Esophagus squamous epithelium (tissue), 4 donors: ENCODE measurements around the gene IL34.

Experiments used
- POLR2A ChIP-seq, 4 donors: fragments of 450-650 bp; IDR thresholded peaks; one replicate each; pipeline ENCODE4 v1.6.1; 2017; ENCODE audit warnings: antibody characterized with exemption in 4 of 4, mild to moderate bottlenecking in 4 of 4, moderate library complexity in 3 of 4
- TF ChIP-seq, protein P1 (sequence below), 6 experiments: fragments of 450-650 bp in 4 of 6; fragments of 200-600 bp in 2 of 6; sonication (generic) in 2 of 6; IDR thresholded peaks; one replicate each; pipeline ENCODE4 v1.5.1; 2016 to 2019; ENCODE audit warnings: antibody characterized with exemption in 6 of 6, mild to moderate bottlenecking in 4 of 6, moderate library complexity in 4 of 6

DNA sequence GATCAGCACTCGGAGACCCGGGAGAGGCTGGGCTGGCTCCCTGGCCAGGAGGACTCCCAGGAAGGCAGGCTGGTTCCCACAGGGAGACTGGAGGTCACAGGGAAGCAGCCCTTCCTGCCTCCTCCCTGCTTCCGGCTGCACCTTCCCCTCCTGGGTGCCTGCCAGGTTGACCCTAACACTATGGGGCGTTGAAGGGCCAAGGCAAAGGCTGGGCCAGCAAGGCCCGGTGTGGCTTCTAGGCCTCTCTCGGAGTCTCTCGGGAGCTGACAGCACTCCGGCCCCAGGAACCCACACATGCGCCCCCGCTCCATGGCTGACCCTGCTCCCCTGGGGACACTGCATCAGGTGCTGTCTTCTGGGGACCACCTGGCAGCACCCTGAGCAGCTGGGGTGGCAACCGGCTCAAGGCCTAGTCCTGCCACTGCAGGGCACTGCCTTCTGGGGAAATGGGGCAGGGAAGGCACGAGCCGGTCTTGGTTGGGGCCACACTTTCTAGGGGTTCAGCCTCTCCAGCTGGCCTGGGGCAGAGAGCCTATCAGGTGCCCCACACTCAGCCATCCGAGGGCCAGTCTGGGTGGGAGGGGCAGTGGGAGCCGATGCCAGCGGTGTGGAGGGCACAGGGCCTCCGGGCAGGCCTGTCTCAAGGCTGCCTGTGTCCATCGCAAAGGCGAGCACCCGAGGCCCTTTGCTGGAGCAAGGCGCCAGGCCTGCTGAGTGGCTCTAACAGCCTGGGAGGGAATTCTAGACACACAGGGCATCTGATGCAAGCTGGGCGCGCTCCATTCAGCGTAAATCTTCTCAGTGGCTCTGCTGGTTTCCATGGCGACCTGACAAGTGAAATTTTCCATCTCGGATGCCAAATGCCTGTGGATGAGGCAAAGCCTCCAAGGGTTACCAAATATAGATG, 45.1 kb downstream of the IL34 start:
- TF ChIP-seq, protein P1, sequence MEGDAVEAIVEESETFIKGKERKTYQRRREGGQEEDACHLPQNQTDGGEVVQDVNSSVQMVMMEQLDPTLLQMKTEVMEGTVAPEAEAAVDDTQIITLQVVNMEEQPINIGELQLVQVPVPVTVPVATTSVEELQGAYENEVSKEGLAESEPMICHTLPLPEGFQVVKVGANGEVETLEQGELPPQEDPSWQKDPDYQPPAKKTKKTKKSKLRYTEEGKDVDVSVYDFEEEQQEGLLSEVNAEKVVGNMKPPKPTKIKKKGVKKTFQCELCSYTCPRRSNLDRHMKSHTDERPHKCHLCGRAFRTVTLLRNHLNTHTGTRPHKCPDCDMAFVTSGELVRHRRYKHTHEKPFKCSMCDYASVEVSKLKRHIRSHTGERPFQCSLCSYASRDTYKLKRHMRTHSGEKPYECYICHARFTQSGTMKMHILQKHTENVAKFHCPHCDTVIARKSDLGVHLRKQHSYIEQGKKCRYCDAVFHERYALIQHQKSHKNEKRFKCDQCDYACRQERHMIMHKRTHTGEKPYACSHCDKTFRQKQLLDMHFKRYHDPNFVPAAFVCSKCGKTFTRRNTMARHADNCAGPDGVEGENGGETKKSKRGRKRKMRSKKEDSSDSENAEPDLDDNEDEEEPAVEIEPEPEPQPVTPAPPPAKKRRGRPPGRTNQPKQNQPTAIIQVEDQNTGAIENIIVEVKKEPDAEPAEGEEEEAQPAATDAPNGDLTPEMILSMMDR (IDR thresholded peaks at IDR 0.05), result no peak
- peak in 1 of 4 donors; percentile 13 for TF ChIP-seq POLR2A (IDR thresholded peaks at IDR 0.05)
